ENCODE measurements around the gene FBXL16. TPM values are rescaled to one million over a fixed set of nuclear protein-coding genes. Genes with fewer than 3 reads are reported as not detected.

The FBXL16 gene
- total and polyA plus RNA-seq, 2 of the 13 experiments (the other 11 are each of a cell fraction or from before 2014, with no cell fraction given) = 0.22 to 2.0 TPM

- TF ChIP-seq KDM5B (CRISPR knock-in tag; IDR thresholded peaks at IDR 0.05; ENCODE audit: borderline replicate concordance) (peak; percentile 66), ZNF143 (CRISPR knock-in tag; IDR thresholded peaks at IDR 0.05) (no peak), ZNF552 (CRISPR knock-in tag; IDR thresholded peaks at IDR 0.05; ENCODE audit: borderline replicate concordance) (0 out of 2 replicates have a peak, but pooled peaks have one; percentile 63), NR2C2 (CRISPR knock-in tag; IDR thresholded peaks at IDR 0.05; ENCODE audit: borderline replicate concordance) (peak; percentile 83), KDM5A (IDR thresholded peaks at IDR 0.05; ENCODE audit: borderline replicate concordance, low read length) (peak; percentile 88), GTF3A (CRISPR knock-in tag; conservative IDR thresholded peaks at IDR 0.05) (no peak), ZFYVE20 (CRISPR knock-in tag; IDR thresholded peaks at IDR 0.05; ENCODE audit: borderline replicate concordance, low read depth) (peak; percentile 18; the same call in 1 of the 2 replicates), ZNF33B (CRISPR knock-in tag; IDR thresholded peaks at IDR 0.05) (peak; percentile 86), NAIF1 (CRISPR knock-in tag; IDR thresholded peaks at IDR 0.05; ENCODE audit: borderline replicate concordance) (no peak), ZNF614 (CRISPR knock-in tag; IDR thresholded peaks at IDR 0.05; ENCODE audit: borderline replicate concordance) (no peak; the same call in 1 of the 2 replicates), ZSCAN29 (CRISPR knock-in tag; conservative IDR thresholded peaks at IDR 0.05) (0 out of 2 replicates have a peak, but pooled peaks have one; percentile 20), ZNF138 (CRISPR knock-in tag; IDR thresholded peaks at IDR 0.05; ENCODE audit: low read depth) (peak; percentile 57), HNF4G (IDR thresholded peaks at IDR 0.05; ENCODE audit: borderline replicate concordance, low read depth, low read length) (no peak), HNF4G (CRISPR knock-in tag; IDR thresholded peaks at IDR 0.05; ENCODE audit: borderline replicate concordance, low read depth) (no peak; the same call in 1 of the 2 replicates), MED1 (CRISPR knock-in tag; IDR thresholded peaks at IDR 0.05) (peak; percentile 70), ZNF337 (CRISPR knock-in tag; IDR thresholded peaks at IDR 0.05; ENCODE audit: borderline replicate concordance, low read depth) (peak; percentile 34; the same call in 1 of the 2 replicates), TEAD2 (CRISPR knock-in tag; IDR thresholded peaks at IDR 0.05) (0 out of 2 replicates have a peak, but pooled peaks have one; percentile 36), RAD51 (IDR thresholded peaks at IDR 0.05; ENCODE audit: borderline replicate concordance) (no peak), ZNF547 (CRISPR knock-in tag; IDR thresholded peaks at IDR 0.05) (peak; percentile 82)
- TF ChIP-seq, protein P1, sequence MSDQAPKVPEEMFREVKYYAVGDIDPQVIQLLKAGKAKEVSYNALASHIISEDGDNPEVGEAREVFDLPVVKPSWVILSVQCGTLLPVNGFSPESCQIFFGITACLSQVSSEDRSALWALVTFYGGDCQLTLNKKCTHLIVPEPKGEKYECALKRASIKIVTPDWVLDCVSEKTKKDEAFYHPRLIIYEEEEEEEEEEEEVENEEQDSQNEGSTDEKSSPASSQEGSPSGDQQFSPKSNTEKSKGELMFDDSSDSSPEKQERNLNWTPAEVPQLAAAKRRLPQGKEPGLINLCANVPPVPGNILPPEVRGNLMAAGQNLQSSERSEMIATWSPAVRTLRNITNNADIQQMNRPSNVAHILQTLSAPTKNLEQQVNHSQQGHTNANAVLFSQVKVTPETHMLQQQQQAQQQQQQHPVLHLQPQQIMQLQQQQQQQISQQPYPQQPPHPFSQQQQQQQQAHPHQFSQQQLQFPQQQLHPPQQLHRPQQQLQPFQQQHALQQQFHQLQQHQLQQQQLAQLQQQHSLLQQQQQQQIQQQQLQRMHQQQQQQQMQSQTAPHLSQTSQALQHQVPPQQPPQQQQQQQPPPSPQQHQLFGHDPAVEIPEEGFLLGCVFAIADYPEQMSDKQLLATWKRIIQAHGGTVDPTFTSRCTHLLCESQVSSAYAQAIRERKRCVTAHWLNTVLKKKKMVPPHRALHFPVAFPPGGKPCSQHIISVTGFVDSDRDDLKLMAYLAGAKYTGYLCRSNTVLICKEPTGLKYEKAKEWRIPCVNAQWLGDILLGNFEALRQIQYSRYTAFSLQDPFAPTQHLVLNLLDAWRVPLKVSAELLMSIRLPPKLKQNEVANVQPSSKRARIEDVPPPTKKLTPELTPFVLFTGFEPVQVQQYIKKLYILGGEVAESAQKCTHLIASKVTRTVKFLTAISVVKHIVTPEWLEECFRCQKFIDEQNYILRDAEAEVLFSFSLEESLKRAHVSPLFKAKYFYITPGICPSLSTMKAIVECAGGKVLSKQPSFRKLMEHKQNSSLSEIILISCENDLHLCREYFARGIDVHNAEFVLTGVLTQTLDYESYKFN (CRISPR knock-in tag; conservative IDR thresholded peaks at IDR 0.05) = peak; percentile 7
- TF ChIP-seq, protein P2, sequence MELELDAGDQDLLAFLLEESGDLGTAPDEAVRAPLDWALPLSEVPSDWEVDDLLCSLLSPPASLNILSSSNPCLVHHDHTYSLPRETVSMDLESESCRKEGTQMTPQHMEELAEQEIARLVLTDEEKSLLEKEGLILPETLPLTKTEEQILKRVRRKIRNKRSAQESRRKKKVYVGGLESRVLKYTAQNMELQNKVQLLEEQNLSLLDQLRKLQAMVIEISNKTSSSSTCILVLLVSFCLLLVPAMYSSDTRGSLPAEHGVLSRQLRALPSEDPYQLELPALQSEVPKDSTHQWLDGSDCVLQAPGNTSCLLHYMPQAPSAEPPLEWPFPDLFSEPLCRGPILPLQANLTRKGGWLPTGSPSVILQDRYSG (CRISPR knock-in tag; IDR thresholded peaks at IDR 0.05) = peak; percentile 51; the same call in 1 of the 2 replicates
- TF ChIP-seq, protein P3, sequence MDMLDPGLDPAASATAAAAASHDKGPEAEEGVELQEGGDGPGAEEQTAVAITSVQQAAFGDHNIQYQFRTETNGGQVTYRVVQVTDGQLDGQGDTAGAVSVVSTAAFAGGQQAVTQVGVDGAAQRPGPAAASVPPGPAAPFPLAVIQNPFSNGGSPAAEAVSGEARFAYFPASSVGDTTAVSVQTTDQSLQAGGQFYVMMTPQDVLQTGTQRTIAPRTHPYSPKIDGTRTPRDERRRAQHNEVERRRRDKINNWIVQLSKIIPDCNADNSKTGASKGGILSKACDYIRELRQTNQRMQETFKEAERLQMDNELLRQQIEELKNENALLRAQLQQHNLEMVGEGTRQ (IDR thresholded peaks at IDR 0.05; ENCODE audit: low read depth, low read length) = no peak
- TF ChIP-seq, protein P3 (CRISPR knock-in tag; IDR thresholded peaks at IDR 0.05; ENCODE audit: borderline replicate concordance) = no peak
These were observed 15.6 kb upstream of the FBXL16 start, which contains the start of gene ANTKMT (continued) for GRCh38 chr16:720990-721764.
